Superior temporal gyrus (tissue), 1 donor: ENCODE measurements around the gene CCNL1.
"Not testable (repeated sequence)": the region's sequence is repeated elsewhere in the genome, so short reads cannot be mapped to it uniquely, and the experiment has no call there.

ENCODE experiments used
- DNase-seq: peaks from one replicate; pipeline ENCODE4 v3.0.0-alpha.2; 2016; ENCODE audit errors: extremely low spot score

The CCNL1 gene

DNA sequence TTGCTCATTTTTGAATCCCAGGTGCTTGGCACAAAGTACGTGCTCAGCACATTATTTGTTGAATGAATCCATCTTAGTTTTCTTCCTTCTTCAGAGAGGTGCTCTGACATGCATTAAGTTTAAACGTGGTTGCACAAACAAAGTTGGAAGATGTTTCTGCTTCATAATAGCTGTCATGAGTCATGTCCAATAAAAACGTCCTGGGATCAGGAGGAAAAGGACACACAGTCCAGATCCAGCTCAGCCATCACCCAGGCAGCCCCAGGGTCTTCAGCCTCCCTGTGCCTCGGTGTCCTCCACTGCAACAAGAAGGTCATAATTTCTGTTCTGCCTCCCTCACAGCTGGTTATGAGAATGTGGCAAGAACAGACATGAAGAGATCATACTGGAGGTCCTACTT, 55.4 kb downstream of the CCNL1 start:
- no peak for DNase-seq

GRCh38 chr3:157103860-157104259, 56.1 kb downstream of the CCNL1 start:
- DNase-seq, result no peak

DNA sequence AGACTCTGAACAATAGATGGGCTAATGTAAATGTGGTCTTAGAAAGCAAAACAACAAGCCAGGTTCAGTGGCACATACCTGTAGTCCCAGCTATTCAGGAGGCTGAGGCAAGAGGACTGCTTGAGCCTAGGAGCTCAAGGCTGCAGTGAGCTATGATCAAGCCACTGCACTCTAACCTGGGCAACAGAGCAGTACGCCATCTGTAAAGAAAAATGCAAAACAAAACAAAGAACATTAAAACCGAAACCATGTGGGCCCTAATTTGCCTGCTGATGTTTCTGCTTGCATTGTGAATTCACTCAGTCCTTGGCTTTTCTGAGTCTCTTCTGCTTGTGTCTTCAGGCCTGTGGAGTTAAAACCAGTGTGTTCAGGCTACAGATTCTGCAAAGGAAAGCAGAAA, 56.7 kb downstream of the CCNL1 start:
- no peak for DNase-seq

GRCh38 chr3:157102595-157102994, 57.4 kb downstream of the CCNL1 start:
- not testable (repeated sequence) for DNase-seq

GRCh38 chr3:157102098-157102497, 57.8 kb downstream of the CCNL1 start:
- DNase-seq, result no peak

DNA sequence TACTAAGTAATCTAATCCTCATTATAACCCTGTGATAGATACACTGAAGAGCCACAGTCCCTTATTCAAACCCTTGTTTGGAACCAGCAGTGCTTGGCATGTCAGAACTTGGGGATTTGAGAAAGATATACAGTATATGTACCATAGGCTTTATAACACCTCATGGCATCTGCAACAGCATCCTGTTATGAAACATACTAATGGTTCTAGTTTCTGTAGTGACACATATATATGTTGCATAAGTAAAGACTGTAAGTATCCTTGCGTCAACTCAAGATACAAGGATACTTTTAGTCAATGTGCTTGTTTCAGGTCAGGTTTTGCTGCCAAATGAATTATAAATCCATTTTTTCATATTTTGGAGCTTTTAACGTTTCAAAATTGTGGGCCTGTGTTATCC, 58.5 kb downstream of the CCNL1 start:
- no peak for DNase-seq

DNA sequence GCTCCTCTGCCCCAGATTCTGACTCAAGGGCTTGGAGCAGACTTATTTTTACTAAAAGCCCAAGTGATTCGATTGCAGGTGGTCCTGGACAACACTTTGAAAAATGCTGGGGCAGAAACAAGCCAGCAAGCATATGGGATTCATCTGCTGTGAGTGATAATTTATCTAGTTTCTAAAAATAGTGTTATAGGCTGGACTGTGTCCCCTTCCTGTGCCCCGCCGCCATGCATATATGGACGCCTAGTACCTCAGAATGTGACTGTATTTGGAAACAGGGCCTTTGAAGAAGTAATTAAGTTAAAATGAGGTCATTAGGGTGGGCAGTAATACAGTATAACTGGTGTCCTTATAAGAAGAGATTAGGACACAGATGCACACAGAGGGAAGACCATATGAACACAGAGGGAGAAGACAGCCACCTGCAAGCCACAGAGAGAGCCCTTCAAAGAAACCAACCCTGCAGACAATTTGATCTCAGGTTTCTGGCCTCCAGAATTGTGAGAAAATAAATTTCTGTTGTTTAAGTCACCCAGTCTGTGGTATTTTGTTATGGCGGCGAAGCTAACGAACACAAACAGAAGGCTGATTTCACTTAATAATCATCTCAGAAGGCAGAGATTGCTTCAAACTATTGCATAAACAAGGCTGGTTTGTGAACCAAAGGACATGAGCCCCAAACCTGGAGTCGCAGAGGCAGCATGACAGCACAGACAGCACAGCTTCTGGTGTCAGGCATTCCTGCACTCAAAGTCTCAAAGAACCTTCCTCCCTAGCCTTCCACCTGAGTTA, 59.1 kb downstream of the CCNL1 start:
- DNase-seq, result no peak

- no peak for DNase-seq
Measured at GRCh38 chr3:157100096-157100477, 59.9 kb downstream of the CCNL1 start.

GRCh38 chr3:157099326-157100095, 60.4 kb downstream of the CCNL1 start:
- DNase-seq, result peak; percentile 23

GRCh38 chr3:157098823-157099185, 61.1 kb downstream of the CCNL1 start:
- DNase-seq, result no peak

- no peak for DNase-seq
Measured at GRCh38 chr3:157098121-157098822, 61.7 kb downstream of the CCNL1 start.
